Measurements from ENCODE around the gene USF1.

Gene USF1

DNA sequence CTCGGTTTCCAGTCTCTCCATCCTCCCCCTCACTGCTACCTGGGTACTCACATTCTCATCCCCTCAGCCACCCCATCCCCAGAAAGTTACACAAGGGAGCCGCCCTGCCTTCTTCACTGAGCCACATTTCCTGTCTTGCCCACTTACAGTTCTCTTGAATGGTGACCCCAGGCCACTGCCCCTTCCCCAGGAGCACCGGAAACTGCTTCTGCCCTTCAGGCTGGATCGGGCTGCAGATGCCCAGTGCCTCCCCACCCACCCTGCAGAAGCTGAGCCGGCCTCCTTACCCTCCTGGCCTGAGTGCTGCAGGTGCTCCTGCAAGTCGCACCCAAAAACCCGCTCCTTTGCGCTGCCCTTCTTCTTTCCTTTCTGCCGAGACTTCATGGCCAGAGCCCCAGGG lies 23.5 kb upstream of the USF1 start:
- TF ChIP-seq CREB1 (IDR thresholded peaks at IDR 0.05; ENCODE audit: low read depth) (no peak), TAF1 (IDR thresholded peaks at IDR 0.05; ENCODE audit: low read depth) (no peak), CEBPB (IDR thresholded peaks at IDR 0.05) (no peak), EGR1 (IDR thresholded peaks at IDR 0.05) (no peak), USF1 (IDR thresholded peaks at IDR 0.05) (no peak), FOXM1 (IDR thresholded peaks at IDR 0.05; ENCODE audit: borderline replicate concordance, low read depth) (no peak), YY1 (IDR thresholded peaks at IDR 0.05; ENCODE audit: low read depth) (no peak), NFIC (IDR thresholded peaks at IDR 0.05) (no peak), TCF12 (IDR thresholded peaks at IDR 0.05; ENCODE audit: low read depth) (no peak), EP300 (IDR thresholded peaks at IDR 0.05; ENCODE audit: borderline replicate concordance) (no peak), MAX (IDR thresholded peaks at IDR 0.05) (no peak), ZBTB7A (IDR thresholded peaks at IDR 0.05; ENCODE audit: low read depth) (no peak)
- TF ChIP-seq, protein P1, sequence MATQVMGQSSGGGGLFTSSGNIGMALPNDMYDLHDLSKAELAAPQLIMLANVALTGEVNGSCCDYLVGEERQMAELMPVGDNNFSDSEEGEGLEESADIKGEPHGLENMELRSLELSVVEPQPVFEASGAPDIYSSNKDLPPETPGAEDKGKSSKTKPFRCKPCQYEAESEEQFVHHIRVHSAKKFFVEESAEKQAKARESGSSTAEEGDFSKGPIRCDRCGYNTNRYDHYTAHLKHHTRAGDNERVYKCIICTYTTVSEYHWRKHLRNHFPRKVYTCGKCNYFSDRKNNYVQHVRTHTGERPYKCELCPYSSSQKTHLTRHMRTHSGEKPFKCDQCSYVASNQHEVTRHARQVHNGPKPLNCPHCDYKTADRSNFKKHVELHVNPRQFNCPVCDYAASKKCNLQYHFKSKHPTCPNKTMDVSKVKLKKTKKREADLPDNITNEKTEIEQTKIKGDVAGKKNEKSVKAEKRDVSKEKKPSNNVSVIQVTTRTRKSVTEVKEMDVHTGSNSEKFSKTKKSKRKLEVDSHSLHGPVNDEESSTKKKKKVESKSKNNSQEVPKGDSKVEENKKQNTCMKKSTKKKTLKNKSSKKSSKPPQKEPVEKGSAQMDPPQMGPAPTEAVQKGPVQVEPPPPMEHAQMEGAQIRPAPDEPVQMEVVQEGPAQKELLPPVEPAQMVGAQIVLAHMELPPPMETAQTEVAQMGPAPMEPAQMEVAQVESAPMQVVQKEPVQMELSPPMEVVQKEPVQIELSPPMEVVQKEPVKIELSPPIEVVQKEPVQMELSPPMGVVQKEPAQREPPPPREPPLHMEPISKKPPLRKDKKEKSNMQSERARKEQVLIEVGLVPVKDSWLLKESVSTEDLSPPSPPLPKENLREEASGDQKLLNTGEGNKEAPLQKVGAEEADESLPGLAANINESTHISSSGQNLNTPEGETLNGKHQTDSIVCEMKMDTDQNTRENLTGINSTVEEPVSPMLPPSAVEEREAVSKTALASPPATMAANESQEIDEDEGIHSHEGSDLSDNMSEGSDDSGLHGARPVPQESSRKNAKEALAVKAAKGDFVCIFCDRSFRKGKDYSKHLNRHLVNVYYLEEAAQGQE (IDR thresholded peaks at IDR 0.05; ENCODE audit: low read depth) = no peak

DNA sequence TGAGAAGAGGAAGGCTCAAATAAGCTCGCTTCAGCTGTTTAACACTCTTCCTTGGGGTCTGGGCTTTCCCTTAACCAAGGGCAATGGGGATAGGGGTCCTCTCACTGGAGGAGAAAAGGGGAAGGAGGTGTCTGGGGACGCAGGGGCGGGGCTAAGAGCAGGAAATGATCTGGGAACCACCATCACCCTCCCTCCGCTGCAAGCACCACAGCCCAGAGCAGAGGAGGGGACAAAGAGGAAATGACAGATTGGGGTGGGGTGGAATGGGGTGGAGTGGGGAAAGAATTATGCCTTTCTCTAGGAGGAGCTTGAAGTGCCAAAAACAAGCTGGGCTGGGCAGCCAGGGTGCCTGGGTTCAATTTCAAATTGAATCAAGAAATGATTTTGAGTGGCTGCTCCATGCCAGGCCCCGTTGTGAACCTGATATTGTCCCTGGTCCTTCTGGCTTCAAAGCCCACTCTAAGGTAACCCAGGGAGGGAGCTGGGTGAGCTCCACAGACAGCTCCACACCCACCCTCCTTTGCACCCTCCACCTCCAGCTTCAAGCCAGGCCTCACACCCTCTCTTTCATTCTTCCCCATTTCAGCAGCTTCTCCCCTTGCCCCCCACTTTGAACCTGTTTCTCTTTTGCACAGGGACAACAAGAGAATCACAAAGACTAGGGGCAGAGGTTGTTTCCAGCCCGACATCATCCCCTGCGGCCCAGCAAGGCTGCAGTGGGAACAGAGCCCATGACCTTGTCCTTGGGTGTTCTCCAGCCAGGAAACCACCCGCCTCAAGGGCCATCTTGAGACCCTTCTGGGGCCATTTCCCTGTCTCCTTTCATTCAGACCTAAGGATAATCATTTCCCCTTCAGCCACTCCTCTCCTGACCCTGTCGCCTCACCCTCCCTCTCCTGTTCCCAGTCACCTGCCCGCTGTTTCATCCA lies 22.8 kb upstream of the USF1 start:
- no peak for TF ChIP-seq NFIC (IDR thresholded peaks at IDR 0.05)
- TF ChIP-seq USF1 (IDR thresholded peaks at IDR 0.05) = no peak
- TF ChIP-seq EP300 (IDR thresholded peaks at IDR 0.05; ENCODE audit: borderline replicate concordance) = no peak
- TF ChIP-seq RAD21 (IDR thresholded peaks at IDR 0.05; ENCODE audit: low read depth) = no peak
- no peak for TF ChIP-seq ZBTB7A (IDR thresholded peaks at IDR 0.05; ENCODE audit: low read depth)
- no peak for TF ChIP-seq CREB1 (IDR thresholded peaks at IDR 0.05; ENCODE audit: low read depth)
- no peak for TF ChIP-seq FOXM1 (IDR thresholded peaks at IDR 0.05; ENCODE audit: borderline replicate concordance, low read depth)
- no peak for TF ChIP-seq TAF1 (IDR thresholded peaks at IDR 0.05; ENCODE audit: low read depth)
- no peak for TF ChIP-seq YY1 (IDR thresholded peaks at IDR 0.05; ENCODE audit: low read depth)
- TF ChIP-seq, protein P1 (IDR thresholded peaks at IDR 0.05; ENCODE audit: low read depth) = no peak
- no peak for TF ChIP-seq TEAD4 (IDR thresholded peaks at IDR 0.05)
- no peak for TF ChIP-seq MAX (IDR thresholded peaks at IDR 0.05)
- no peak for TF ChIP-seq EGR1 (IDR thresholded peaks at IDR 0.05)
- TF ChIP-seq CEBPB (IDR thresholded peaks at IDR 0.05) = no peak
- no peak for TF ChIP-seq TCF12 (IDR thresholded peaks at IDR 0.05; ENCODE audit: low read depth)

GRCh38 chr1:161066694-161067093 lies 20.9 kb upstream of the USF1 start:
- TF ChIP-seq TEAD4 (IDR thresholded peaks at IDR 0.05) = no peak
- TF ChIP-seq RAD21 (IDR thresholded peaks at IDR 0.05; ENCODE audit: low read depth) = no peak
- TF ChIP-seq USF1 (IDR thresholded peaks at IDR 0.05) = no peak
- TF ChIP-seq, protein P1 (IDR thresholded peaks at IDR 0.05; ENCODE audit: low read depth) = no peak
- no peak for TF ChIP-seq CREB1 (IDR thresholded peaks at IDR 0.05; ENCODE audit: low read depth)

DNA sequence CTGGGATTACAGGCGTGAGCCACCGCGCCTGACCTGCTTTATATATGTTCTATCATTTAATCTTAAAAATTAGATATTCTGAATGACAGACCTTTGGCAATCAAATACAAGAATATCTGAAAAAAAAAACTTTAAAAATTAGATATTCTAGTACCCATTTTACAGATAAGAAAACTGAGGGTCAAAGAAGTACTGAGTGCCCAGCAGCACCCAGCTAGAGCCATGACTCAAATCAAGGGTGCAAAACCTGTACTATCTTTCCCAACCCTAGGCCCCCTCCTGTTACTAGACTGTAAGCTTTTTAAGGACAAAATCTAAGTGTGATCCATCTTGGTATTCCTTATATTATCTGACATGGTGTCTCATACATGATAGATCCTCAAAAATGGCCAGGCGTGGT lies 15.6 kb upstream of the USF1 start:
- TF ChIP-seq NFIC (IDR thresholded peaks at IDR 0.05) (no peak), TCF12 (IDR thresholded peaks at IDR 0.05; ENCODE audit: low read depth) (no peak), USF1 (IDR thresholded peaks at IDR 0.05) (no peak), TEAD4 (IDR thresholded peaks at IDR 0.05) (no peak), EGR1 (IDR thresholded peaks at IDR 0.05) (no peak), EP300 (IDR thresholded peaks at IDR 0.05; ENCODE audit: borderline replicate concordance) (no peak), TAF1 (IDR thresholded peaks at IDR 0.05; ENCODE audit: low read depth) (no peak), CREB1 (IDR thresholded peaks at IDR 0.05; ENCODE audit: low read depth) (no peak), FOXM1 (IDR thresholded peaks at IDR 0.05; ENCODE audit: borderline replicate concordance, low read depth) (no peak), CEBPB (IDR thresholded peaks at IDR 0.05) (no peak), RAD21 (IDR thresholded peaks at IDR 0.05; ENCODE audit: low read depth) (no peak), MAX (IDR thresholded peaks at IDR 0.05) (no peak), YY1 (IDR thresholded peaks at IDR 0.05; ENCODE audit: low read depth) (no peak), ZBTB7A (IDR thresholded peaks at IDR 0.05; ENCODE audit: low read depth) (no peak)
- TF ChIP-seq, protein P1 (IDR thresholded peaks at IDR 0.05; ENCODE audit: low read depth) = no peak
